Measurements from ENCODE around the gene CSE1L. TPM values are rescaled to one million over a fixed set of nuclear protein-coding genes. Genes with fewer than 3 reads are reported as not detected.
"Not testable (repeated sequence)": the region's sequence is repeated elsewhere in the genome, so short reads cannot be mapped to it uniquely, and the experiment has no call there.

CSE1L gene
- total and polyA plus RNA-seq, 2 experiments from 2014 or later, result 34.3 to 54.9 TPM

GRCh38 chr20:49132995-49133478 lies 86.9 kb downstream of the CSE1L start:
- no peaks in the 10 kb centered on the region for H3K4me1 ChIP-seq (ENCODE audit: insufficient read depth)
- no peaks in the 10 kb centered on the region for H3K36me3 ChIP-seq (replicated peaks; ENCODE audit: insufficient read depth, low read depth)
- no peaks in the 10 kb centered on the region for H3K9me3 ChIP-seq (ENCODE audit: low read depth)
- 59% methylated on average over 5 of the region's 5 CpGs for WGBS (ENCODE audit: low lambda C conversion rate, missing lambda C conversion rate)
- peak; percentile 81 for DNase-seq (ENCODE audit: low spot score)
- H2AFZ ChIP-seq, result no peak overlapping the region
- H3K79me2 ChIP-seq, result peaks cover 28% of the 10 kb centered on the region
- H3K4me3 ChIP-seq, result no peak overlapping the region
- no peaks in the 10 kb centered on the region for H3K27me3 ChIP-seq
- H3K27ac ChIP-seq, result no peak overlapping the region
- H3K4me2 ChIP-seq, result no peak overlapping the region
- TF ChIP-seq EZH2 (IDR thresholded peaks at IDR 0.05; ENCODE audit: borderline replicate concordance), result no peak
- no peak for TF ChIP-seq EZH2phosphoT487 (IDR thresholded peaks at IDR 0.05; ENCODE audit: low read depth, severe bottlenecking, unreplicated experiment)
- TF ChIP-seq, protein P1, sequence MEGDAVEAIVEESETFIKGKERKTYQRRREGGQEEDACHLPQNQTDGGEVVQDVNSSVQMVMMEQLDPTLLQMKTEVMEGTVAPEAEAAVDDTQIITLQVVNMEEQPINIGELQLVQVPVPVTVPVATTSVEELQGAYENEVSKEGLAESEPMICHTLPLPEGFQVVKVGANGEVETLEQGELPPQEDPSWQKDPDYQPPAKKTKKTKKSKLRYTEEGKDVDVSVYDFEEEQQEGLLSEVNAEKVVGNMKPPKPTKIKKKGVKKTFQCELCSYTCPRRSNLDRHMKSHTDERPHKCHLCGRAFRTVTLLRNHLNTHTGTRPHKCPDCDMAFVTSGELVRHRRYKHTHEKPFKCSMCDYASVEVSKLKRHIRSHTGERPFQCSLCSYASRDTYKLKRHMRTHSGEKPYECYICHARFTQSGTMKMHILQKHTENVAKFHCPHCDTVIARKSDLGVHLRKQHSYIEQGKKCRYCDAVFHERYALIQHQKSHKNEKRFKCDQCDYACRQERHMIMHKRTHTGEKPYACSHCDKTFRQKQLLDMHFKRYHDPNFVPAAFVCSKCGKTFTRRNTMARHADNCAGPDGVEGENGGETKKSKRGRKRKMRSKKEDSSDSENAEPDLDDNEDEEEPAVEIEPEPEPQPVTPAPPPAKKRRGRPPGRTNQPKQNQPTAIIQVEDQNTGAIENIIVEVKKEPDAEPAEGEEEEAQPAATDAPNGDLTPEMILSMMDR (IDR thresholded peaks at IDR 0.05; ENCODE audit: poor library complexity), result peak; percentile 64
- H4K20me1 ChIP-seq (ENCODE audit: insufficient read depth, poor library complexity, severe bottlenecking), result no peaks in the 10 kb centered on the region
- H3K9me2 ChIP-seq (replicated peaks; ENCODE audit: insufficient read depth), result no peaks in the 10 kb centered on the region

GRCh38 chr20:49133571-49133970 lies 87.5 kb downstream of the CSE1L start:
- H3K27me3 ChIP-seq, result no peaks in the 10 kb centered on the region
- peaks cover 28% of the 10 kb centered on the region for H3K79me2 ChIP-seq
- H3K4me1 ChIP-seq (ENCODE audit: insufficient read depth), result no peaks in the 10 kb centered on the region
- WGBS (ENCODE audit: low lambda C conversion rate, missing lambda C conversion rate), result 81% methylated on average over 3 of the region's 3 CpGs
- DNase-seq (ENCODE audit: low spot score), result no peak
- no peak overlapping the region for H3K4me3 ChIP-seq
- no peak overlapping the region for H3K27ac ChIP-seq
- H3K9me2 ChIP-seq (replicated peaks; ENCODE audit: insufficient read depth), result no peaks in the 10 kb centered on the region
- TF ChIP-seq EZH2phosphoT487 (IDR thresholded peaks at IDR 0.05; ENCODE audit: low read depth, severe bottlenecking, unreplicated experiment), result no peak
- TF ChIP-seq, protein P1 (IDR thresholded peaks at IDR 0.05; ENCODE audit: poor library complexity), result no peak
- TF ChIP-seq EZH2 (IDR thresholded peaks at IDR 0.05; ENCODE audit: borderline replicate concordance), result no peak
- H4K20me1 ChIP-seq (ENCODE audit: insufficient read depth, poor library complexity, severe bottlenecking), result no peaks in the 10 kb centered on the region
- no peak overlapping the region for H2AFZ ChIP-seq
- H3K36me3 ChIP-seq (replicated peaks; ENCODE audit: insufficient read depth, low read depth), result no peaks in the 10 kb centered on the region
- no peaks in the 10 kb centered on the region for H3K9me3 ChIP-seq (ENCODE audit: low read depth)
- H3K4me2 ChIP-seq, result no peak overlapping the region

DNA sequence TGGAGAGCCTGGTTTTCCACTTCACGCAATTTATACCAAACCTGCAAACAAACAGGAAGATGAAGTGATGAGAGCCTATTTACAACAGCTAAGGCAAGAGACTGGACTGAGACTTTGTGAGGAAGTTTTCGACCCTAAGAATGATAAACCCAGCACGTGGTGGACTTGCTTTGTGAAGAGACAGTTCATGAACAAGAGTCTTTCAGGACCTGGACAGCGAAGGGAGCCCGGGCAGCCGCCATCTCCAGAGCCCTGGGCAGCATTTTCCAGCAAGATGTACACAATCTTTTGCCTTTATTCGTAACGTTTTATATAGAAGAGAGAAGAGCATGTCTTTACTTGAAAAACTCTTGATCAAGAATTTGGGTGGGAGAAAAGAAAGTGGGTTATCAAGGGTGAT lies 88.7 kb downstream of the CSE1L start:
- 89% methylated on average over 8 of the region's 8 CpGs for WGBS (ENCODE audit: low lambda C conversion rate, missing lambda C conversion rate)
- H4K20me1 ChIP-seq (ENCODE audit: insufficient read depth, poor library complexity, severe bottlenecking), result not testable (repeated sequence)

DNA sequence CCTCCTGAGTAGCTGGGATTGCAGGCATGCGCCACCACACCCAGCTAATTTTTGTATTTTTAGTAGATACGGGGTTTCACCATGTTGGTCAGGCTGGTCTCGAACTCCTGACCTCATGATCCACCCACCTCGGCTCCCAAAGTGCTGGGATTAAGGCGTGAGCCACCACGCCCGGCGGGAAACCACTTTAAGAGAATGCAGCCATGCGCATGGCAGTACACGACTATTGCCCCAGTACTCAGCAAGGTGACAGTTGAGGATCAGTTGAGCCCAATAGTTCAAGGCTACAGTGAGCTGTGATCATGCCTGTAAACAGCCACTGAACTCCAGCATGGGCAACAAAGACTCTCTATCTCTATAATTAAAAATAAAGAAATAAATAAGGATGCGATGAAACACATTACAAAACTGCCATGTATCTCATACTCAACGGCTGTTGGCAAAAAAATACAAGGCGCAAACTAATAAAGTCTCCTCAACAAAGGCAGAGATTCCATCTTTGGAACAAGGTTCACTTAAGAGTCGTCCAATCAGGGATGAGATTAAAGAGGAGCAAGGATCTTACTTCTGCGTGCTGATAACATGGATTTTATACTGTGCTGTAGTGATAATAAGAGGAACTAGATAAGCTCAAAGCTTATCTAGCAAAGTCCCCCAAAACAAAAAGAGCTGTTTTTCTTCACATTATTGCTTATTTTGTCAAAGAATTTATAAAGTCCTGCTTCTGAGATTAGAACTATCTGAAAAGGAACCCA lies 90.9 kb downstream of the CSE1L start:
- H3K9me2 ChIP-seq (replicated peaks; ENCODE audit: insufficient read depth), result no peaks in the 10 kb centered on the region
- no peak for DNase-seq (ENCODE audit: low spot score)
- H4K20me1 ChIP-seq (ENCODE audit: insufficient read depth, poor library complexity, severe bottlenecking), result no peaks in the 10 kb centered on the region
- H3K27me3 ChIP-seq, result no peaks in the 10 kb centered on the region
- no peak overlapping the region for H3K4me3 ChIP-seq
- no peak overlapping the region for H2AFZ ChIP-seq
- WGBS (ENCODE audit: low lambda C conversion rate, missing lambda C conversion rate), result 92% methylated on average over 15 of the region's 15 CpGs
- no peaks in the 10 kb centered on the region for H3K9me3 ChIP-seq (ENCODE audit: low read depth)
- TF ChIP-seq, protein P1 (IDR thresholded peaks at IDR 0.05; ENCODE audit: poor library complexity), result no peak
- no peak for TF ChIP-seq EZH2 (IDR thresholded peaks at IDR 0.05; ENCODE audit: borderline replicate concordance)
- no peak for TF ChIP-seq EZH2phosphoT487 (IDR thresholded peaks at IDR 0.05; ENCODE audit: low read depth, severe bottlenecking, unreplicated experiment)
- no peaks in the 10 kb centered on the region for H3K4me1 ChIP-seq (ENCODE audit: insufficient read depth)
- H3K79me2 ChIP-seq, result peaks cover 20% of the 10 kb centered on the region
- no peak overlapping the region for H3K27ac ChIP-seq
- H3K4me2 ChIP-seq, result no peak overlapping the region
- H3K36me3 ChIP-seq (replicated peaks; ENCODE audit: insufficient read depth, low read depth), result no peaks in the 10 kb centered on the region

More for the DNA sequence above, 88.7 kb downstream of the CSE1L start:
- H2AFZ ChIP-seq; H3K4me3 ChIP-seq; DNase-seq (ENCODE audit: low spot score); H3K9me2 ChIP-seq (replicated peaks; ENCODE audit: insufficient read depth); H3K4me2 ChIP-seq; H3K4me1 ChIP-seq (ENCODE audit: insufficient read depth); H3K27ac ChIP-seq; H3K9me3 ChIP-seq (ENCODE audit: low read depth); H3K36me3 ChIP-seq (replicated peaks; ENCODE audit: insufficient read depth, low read depth); H3K27me3 ChIP-seq: not testable (repeated sequence)
- H3K79me2 ChIP-seq, result peaks cover 33% of the 10 kb centered on the region
